AG09309 (cell line): ENCODE results near the gene VIM.

Experiments used
- DNase-seq: peaks from one replicate; pipeline ENCODE4 v3.0.0-alpha.2; 2010; ENCODE audit warnings: low read depth
- H3K4me3 ChIP-seq: 2 replicates; pipeline ENCODE4 v1.5.1; 2011; ENCODE audit warnings: mild to moderate bottlenecking, low read depth, low read length, moderate library complexity; ENCODE audit not compliant: control insufficient read depth
- TF ChIP-seq, protein P1 (sequence below): IDR thresholded peaks from 2 replicates; pipeline ENCODE4 v1.5.1; 2011; ENCODE audit warnings: mild to moderate bottlenecking, low read depth, low read length, inconsistent platforms; ENCODE audit not compliant: insufficient read depth, control insufficient read depth; ENCODE audit errors: missing control alignments

VIM gene

DNA sequence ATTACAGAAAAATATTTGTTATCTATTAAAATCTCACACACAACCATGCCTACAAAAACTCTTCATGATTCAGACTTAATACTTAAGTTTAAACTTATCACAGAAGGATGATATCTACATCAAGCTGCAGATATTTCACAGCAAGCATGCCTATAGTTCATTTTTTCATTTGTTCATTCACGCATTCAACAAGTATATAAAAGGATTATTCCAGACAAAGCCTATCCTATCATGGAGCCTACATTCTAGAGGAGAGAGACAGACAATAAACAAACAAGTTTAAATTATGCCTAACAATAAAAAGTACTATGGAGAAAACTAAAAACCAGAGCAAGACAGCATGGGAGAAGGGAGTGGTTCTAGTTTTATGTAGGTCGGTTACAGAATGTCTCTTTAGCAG lies 37.4 kb upstream of the VIM start:
- TF ChIP-seq, protein P1, sequence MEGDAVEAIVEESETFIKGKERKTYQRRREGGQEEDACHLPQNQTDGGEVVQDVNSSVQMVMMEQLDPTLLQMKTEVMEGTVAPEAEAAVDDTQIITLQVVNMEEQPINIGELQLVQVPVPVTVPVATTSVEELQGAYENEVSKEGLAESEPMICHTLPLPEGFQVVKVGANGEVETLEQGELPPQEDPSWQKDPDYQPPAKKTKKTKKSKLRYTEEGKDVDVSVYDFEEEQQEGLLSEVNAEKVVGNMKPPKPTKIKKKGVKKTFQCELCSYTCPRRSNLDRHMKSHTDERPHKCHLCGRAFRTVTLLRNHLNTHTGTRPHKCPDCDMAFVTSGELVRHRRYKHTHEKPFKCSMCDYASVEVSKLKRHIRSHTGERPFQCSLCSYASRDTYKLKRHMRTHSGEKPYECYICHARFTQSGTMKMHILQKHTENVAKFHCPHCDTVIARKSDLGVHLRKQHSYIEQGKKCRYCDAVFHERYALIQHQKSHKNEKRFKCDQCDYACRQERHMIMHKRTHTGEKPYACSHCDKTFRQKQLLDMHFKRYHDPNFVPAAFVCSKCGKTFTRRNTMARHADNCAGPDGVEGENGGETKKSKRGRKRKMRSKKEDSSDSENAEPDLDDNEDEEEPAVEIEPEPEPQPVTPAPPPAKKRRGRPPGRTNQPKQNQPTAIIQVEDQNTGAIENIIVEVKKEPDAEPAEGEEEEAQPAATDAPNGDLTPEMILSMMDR = no peak
- DNase-seq = no peak
- no peak overlapping the region for H3K4me3 ChIP-seq

DNA sequence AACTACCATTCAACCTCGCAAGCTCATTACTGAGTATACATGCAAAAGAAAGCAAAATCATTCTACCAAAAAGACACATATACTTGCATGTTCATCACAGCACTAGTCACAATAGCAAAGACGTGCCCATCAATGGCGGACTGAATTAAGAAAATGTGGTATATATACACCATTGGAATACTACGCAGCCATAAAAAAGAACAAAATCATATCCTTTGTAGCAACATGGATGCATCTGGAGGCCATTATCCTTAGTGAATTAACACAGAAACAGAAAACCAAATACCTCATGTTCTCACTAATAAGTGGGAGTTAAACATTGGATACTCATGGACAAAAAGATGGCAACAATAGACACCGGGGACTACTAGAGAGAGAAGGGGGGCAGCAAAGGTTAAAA lies 33.0 kb upstream of the VIM start:
- TF ChIP-seq, protein P1 = no peak

DNA sequence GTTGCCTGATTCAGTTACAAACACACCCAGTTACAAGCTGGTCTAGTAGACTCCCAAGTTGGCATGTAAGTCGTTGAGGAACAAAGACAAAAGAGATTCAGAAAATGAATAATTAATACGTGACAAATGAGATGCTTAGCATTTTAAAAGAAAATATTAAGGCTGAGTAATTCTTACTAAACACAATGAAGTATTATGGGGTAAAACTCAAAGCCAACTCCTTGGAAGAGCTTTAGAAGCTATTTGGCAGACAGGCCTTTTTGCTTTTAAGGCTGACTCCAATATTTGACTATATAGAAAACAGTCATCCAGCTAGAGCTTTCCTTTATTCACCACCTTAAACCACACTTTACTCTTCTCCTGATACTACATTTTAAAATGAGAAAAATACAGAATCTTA lies 32.0 kb upstream of the VIM start:
- TF ChIP-seq, protein P1 = no peak
- no peak for DNase-seq
- no peak overlapping the region for H3K4me3 ChIP-seq

More for the DNA sequence above, 33.0 kb upstream of the VIM start:
- no peak for DNase-seq
- no peak overlapping the region for H3K4me3 ChIP-seq

DNA sequence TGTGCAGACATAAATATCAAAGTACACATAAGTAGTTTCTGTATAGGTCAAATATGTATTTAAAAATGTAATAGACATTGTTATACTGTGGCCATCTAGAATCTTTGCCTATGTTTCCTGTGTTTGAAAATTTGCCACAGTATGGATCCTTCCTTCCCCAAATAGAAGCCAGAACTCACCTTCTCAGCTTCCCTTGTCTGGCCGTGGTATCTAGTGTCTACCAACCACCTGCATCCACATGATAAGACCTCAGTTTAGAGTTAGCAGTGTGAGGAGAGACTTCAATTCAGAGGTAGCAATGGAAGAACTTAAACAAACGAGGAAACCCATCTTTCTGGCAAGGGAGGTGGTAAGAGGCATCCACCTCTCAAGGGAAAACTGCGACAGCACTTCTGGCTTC lies 31.5 kb upstream of the VIM start:
- H3K4me3 ChIP-seq = no peak overlapping the region
- TF ChIP-seq, protein P1 = no peak
- no peak for DNase-seq

DNA sequence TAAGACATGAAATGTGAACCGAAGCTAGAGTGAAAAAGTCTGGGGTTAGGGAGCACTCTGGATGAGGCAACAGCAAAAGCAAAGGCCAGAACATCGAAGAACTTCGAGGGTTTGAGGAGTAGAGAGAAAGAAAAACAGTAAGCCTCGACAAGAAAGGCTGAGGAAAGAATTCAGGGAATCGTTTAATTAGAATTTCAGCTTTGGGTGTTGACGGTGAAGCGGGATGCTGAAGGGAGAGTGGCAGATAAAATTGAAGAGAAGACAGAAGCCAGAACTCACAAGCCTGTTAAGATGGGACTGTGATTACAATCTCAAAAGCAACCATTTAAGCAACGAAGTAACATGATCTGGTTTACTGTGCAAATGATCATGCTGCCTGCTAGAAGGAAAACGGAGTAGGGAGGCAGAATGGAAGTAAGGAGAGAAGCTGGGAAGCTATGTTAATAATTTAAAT lies 28.7 kb upstream of the VIM start:
- DNase-seq = no peak
- TF ChIP-seq, protein P1 = no peak
- H3K4me3 ChIP-seq = no peak overlapping the region; the same call in 1 of the 2 replicates

DNA sequence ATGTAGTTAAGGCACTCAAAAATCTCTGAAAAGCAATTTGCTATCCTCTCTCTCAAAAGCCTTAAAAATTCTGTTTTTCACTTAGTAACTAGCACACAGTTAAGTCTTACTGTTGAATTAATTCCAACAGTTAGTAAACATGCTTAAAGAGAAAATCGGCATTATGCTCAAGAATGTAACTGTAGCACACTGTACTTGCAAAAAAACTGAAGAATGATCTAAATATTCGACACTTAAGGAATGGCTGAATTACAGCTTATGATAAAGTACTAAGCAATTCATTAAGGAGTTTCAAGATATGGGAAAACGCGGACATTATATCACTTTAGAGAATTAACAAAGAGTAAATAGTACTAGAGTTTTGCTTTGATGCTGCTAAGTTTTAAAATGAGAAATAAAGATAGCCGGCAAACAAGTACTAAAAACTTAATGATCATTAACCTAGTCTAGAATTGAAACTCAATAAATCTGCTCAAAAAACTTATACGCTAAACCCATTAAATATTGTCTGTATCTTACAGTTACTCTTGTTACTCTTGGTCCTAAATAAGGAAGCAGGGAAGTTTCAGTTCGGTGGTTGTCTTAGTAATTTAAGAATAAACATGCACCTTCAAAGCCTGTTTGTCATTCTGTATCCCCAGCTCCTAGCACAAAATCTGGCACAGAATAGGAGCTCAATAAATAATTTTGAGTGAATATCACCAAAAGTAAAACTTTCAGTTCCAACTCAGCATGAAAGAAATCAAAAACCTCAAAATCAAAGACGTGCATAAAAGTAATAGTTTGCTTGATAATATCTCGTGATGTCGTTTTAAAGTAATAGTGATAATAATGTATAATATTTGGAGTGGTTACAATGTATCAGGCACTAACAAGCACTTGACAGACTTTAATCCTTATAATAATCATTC lies 27.8 kb upstream of the VIM start:
- TF ChIP-seq, protein P1 = no peak
- no peak for DNase-seq
- H3K4me3 ChIP-seq = peak overlapping the region; percentile 79
